H9 (cell line): ENCODE measurements around the gene ENTREP3. TPM values are rescaled to one million over a fixed set of nuclear protein-coding genes. Genes with fewer than 3 reads are reported as not detected.

Experiments
- DNase-seq: peaks from one replicate; pipeline ENCODE4 v3.0.0-alpha.2; 2017
- H2AFZ ChIP-seq: one replicate; pipeline ENCODE4 v1.6.1; 2013; ENCODE audit warnings: mild to moderate bottlenecking, low read length, control low read depth, moderate library complexity
- H2AK5ac ChIP-seq: 2 replicates; pipeline ENCODE4 v1.6.1; 2013; ENCODE audit warnings: low read length, control low read depth, mixed read lengths; ENCODE audit not compliant: insufficient read length
- H2BK120ac ChIP-seq: one replicate; pipeline ENCODE4 v1.6.1; 2013; ENCODE audit warnings: low read depth, mild to moderate bottlenecking, low read length, control low read depth, inconsistent platforms; ENCODE audit not compliant: poor library complexity, severe bottlenecking
- H2BK12ac ChIP-seq: 2 replicates; pipeline ENCODE4 v1.6.1; 2013; ENCODE audit warnings: low read length, control low read depth, mixed read lengths, low read depth; ENCODE audit not compliant: insufficient read length
- H2BK15ac ChIP-seq: 2 replicates; pipeline ENCODE4 v1.6.1; 2013; ENCODE audit warnings: low read depth, low read length, control low read depth
- H2BK20ac ChIP-seq: one replicate; pipeline ENCODE4 v1.6.1; 2013; ENCODE audit warnings: low read depth, mild to moderate bottlenecking, low read length, control low read depth, inconsistent platforms; ENCODE audit not compliant: poor library complexity, severe bottlenecking
- H2BK5ac ChIP-seq: 2 replicates; pipeline ENCODE4 v1.6.1; 2013; ENCODE audit warnings: low read length, control low read depth, mixed read lengths; ENCODE audit not compliant: insufficient read length
- H3K14ac ChIP-seq: 2 replicates; pipeline ENCODE4 v1.6.1; 2013; ENCODE audit warnings: low read length, control low read depth; ENCODE audit not compliant: insufficient read depth
- H3K18ac ChIP-seq: 2 replicates; pipeline ENCODE4 v1.6.1; 2013; ENCODE audit warnings: low read depth, mild to moderate bottlenecking, mixed read lengths, low read length, control low read depth; ENCODE audit not compliant: insufficient read length
- H3K23ac ChIP-seq: 2 replicates; pipeline ENCODE4 v1.6.1; 2013; ENCODE audit warnings: low read length, control low read depth, mixed read lengths, low read depth; ENCODE audit not compliant: insufficient read length
- H3K23me2 ChIP-seq: 2 replicates; pipeline ENCODE4 v1.6.1; 2013; ENCODE audit warnings: low read depth, mild to moderate bottlenecking, mixed read lengths, low read length, control low read depth; ENCODE audit not compliant: insufficient read length, poor library complexity, severe bottlenecking
- H3K27ac ChIP-seq: 2 replicates; pipeline ENCODE4 v1.5.1; 2013; ENCODE audit warnings: low read length, control low read depth, mixed read lengths, low read depth; ENCODE audit not compliant: insufficient read length
- H3K27me3 ChIP-seq: 2 replicates; pipeline ENCODE4 v1.6.1; 2013; ENCODE audit warnings: low read length, control low read depth, inconsistent platforms; ENCODE audit not compliant: insufficient read depth
- H3K4ac ChIP-seq: 2 replicates; pipeline ENCODE4 v1.6.1; 2013; ENCODE audit warnings: low read depth, mild to moderate bottlenecking, control low read depth, inconsistent platforms, low read length, moderate library complexity
- H3K4me1 ChIP-seq: 2 replicates; pipeline ENCODE4 v1.6.1; 2013; ENCODE audit warnings: low read length, control low read depth, inconsistent platforms; ENCODE audit not compliant: insufficient read depth
- H3K4me2 ChIP-seq: 2 replicates; pipeline ENCODE4 v1.6.1; 2013; ENCODE audit warnings: low read length, control low read depth, mixed read lengths; ENCODE audit not compliant: insufficient read length, insufficient read depth
- H3K56ac ChIP-seq: 2 replicates; pipeline ENCODE4 v1.6.1; 2013; ENCODE audit warnings: low read depth, mild to moderate bottlenecking, mixed read lengths, low read length, control low read depth; ENCODE audit not compliant: insufficient read length
- H3K79me1 ChIP-seq: 2 replicates; pipeline ENCODE4 v1.6.1; 2013; ENCODE audit warnings: low read depth, mild to moderate bottlenecking, moderate library complexity, low read length, control low read depth, inconsistent platforms; ENCODE audit not compliant: insufficient read depth, poor library complexity, severe bottlenecking
- H3K79me2 ChIP-seq: 2 replicates; pipeline ENCODE4 v1.6.1; 2013; ENCODE audit warnings: low read length, control low read depth, inconsistent platforms; ENCODE audit not compliant: insufficient read depth
- H3K9ac ChIP-seq: 2 replicates; pipeline ENCODE4 v1.6.1; 2013; ENCODE audit warnings: low read length, control low read depth, mixed read lengths; ENCODE audit not compliant: insufficient read length; ENCODE audit errors: extremely low read depth
- H3K9me3 ChIP-seq: one replicate; pipeline ENCODE4 v1.6.1; 2013; ENCODE audit warnings: low read depth, low read length, inconsistent platforms; ENCODE audit not compliant: control insufficient read depth
- H3T11ph ChIP-seq: one replicate; pipeline ENCODE4 v1.6.1; 2013; ENCODE audit warnings: mild to moderate bottlenecking, low read length, control low read depth, inconsistent platforms
- H4K20me1 ChIP-seq: one replicate; pipeline ENCODE4 v1.6.1; 2013; ENCODE audit not compliant: control insufficient read depth, insufficient read length, insufficient read depth
- H4K5ac ChIP-seq: 2 replicates; pipeline ENCODE4 v1.6.1; 2013; ENCODE audit warnings: low read depth, mild to moderate bottlenecking, mixed read lengths, low read length, control low read depth; ENCODE audit not compliant: insufficient read length
- H4K8ac ChIP-seq: replicated peaks from 2 replicates; pipeline ENCODE4 v1.6.1; 2013; ENCODE audit warnings: low read length, control low read depth, mixed read lengths, low read depth; ENCODE audit not compliant: insufficient read length
- H4K91ac ChIP-seq: 2 replicates; pipeline ENCODE4 v1.6.1; 2013; ENCODE audit warnings: low read depth, mild to moderate bottlenecking, moderate library complexity, mixed read lengths, low read length, control low read depth; ENCODE audit not compliant: insufficient read length
- H3K27ac Mint-ChIP-seq, 3 experiments: 2 replicates in 2 of 3; 3 replicates in 1 of 3; pipeline ENCODE4 v1.8.0; 2020 to 2021; ENCODE audit warnings: mixed read lengths in 3 of 3, mild to moderate bottlenecking in 1 of 3, moderate library complexity in 1 of 3
- H3K27me3 Mint-ChIP-seq: 2 replicates; pipeline ENCODE4 v1.8.0; 2021; ENCODE audit warnings: low read depth, mild to moderate bottlenecking, moderate library complexity, mixed read lengths
- H3K36me3 Mint-ChIP-seq, 3 experiments: 2 replicates in 2 of 3; 3 replicates in 1 of 3; pipeline ENCODE4 v1.8.0; 2020 to 2021; ENCODE audit warnings: low read depth in 3 of 3, mixed read lengths in 3 of 3; ENCODE audit not compliant: insufficient read depth in 1 of 3
- H3K4me1 Mint-ChIP-seq, 2 experiments: 2 replicates each; pipeline ENCODE4 v1.8.0; 2020; ENCODE audit warnings: mixed read lengths in 2 of 2
- H3K4me3 Mint-ChIP-seq, 2 experiments: 2 replicates in 1 of 2; 3 replicates in 1 of 2; pipeline ENCODE4 v1.8.0; 2020 to 2021; ENCODE audit warnings: mild to moderate bottlenecking in 2 of 2, mixed read lengths in 2 of 2, moderate library complexity in 1 of 2
- H3K9me3 Mint-ChIP-seq, 2 experiments: 2 replicates in 1 of 2; 3 replicates in 1 of 2; pipeline ENCODE4 v1.8.0; 2020; ENCODE audit warnings: mild to moderate bottlenecking in 2 of 2, mixed read lengths in 2 of 2, moderate library complexity in 1 of 2
- CTCF ChIP-seq: fragments of 200-600 bp; sonication (generic); conservative IDR thresholded peaks from 3 replicates; pipeline ENCODE4 v1.8.0; 2021; ENCODE audit warnings: antibody characterized with exemption, mild to moderate bottlenecking
- WGBS: extraction: QIAGEN DNeasy Blood & Tissue Kit; methylation state at CpG from one replicate; pipeline ENCODE4 v1.1.7; 2013; ENCODE audit warnings: missing lambda C conversion rate, low lambda C conversion rate, mixed read lengths; ENCODE audit not compliant: insufficient read length; ENCODE audit errors: extremely low coverage; 5-methylcytosine and 5-hydroxymethylcytosine counted together
- total RNA-seq: library from RNA; stranded (reverse); gene quantifications from 2 replicates; pipeline ENCODE4 v1.2.1, GENCODE V29; 2021

ENTREP3 gene
- total RNA-seq, 1 experiment from 2014 or later = 41.0 TPM

GRCh38 chr1:155268630-155269029, 13.3 kb upstream of the ENTREP3 start:
- no peak for DNase-seq
- no CpG with 5 or more reads among the region's 21 CpGs for WGBS
- H2AK5ac ChIP-seq = no peak overlapping the region
- H3K9me3 ChIP-seq = no peaks in the 10 kb centered on the region
- Mint-ChIP-seq H3K27ac (no peak overlapping the region), H3K36me3 (peaks cover 70 to 90% (median 86%) of the 10 kb centered on the region in 3 experiments; a peak in 6 of 7 replicates), H3K4me3 (no peak overlapping the region), H3K4me1 (peaks cover 4 to 15% of the 10 kb centered on the region in 2 experiments), H3K27me3 (no peaks in the 10 kb centered on the region), H3K9me3 (no peaks in the 10 kb centered on the region)
- no peak overlapping the region for H2BK120ac ChIP-seq
- peaks cover 6% of the 10 kb centered on the region for H3K23me2 ChIP-seq
- H3K4me2 ChIP-seq = no peak overlapping the region
- H3K4ac ChIP-seq = no peak overlapping the region
- peaks cover 11% of the 10 kb centered on the region for H3K79me2 ChIP-seq
- H3K4me1 ChIP-seq = peaks cover 4% of the 10 kb centered on the region
- no peak overlapping the region for H3K27ac ChIP-seq
- no peak overlapping the region for H3K14ac ChIP-seq
- H3T11ph ChIP-seq = no peak overlapping the region
- no peak overlapping the region for H4K5ac ChIP-seq
- no peak overlapping the region for H2AFZ ChIP-seq
- no peak overlapping the region for H2BK12ac ChIP-seq
- H2BK15ac ChIP-seq = no peak overlapping the region
- H3K9ac ChIP-seq = no peak overlapping the region
- H4K8ac ChIP-seq = no peak overlapping the region
- H3K27me3 ChIP-seq = no peaks in the 10 kb centered on the region
- H4K20me1 ChIP-seq = no peaks in the 10 kb centered on the region
- H3K56ac ChIP-seq = no peak overlapping the region
- no peak overlapping the region for H2BK20ac ChIP-seq
- H3K23ac ChIP-seq = no peak overlapping the region
- H3K79me1 ChIP-seq = peaks cover 4% of the 10 kb centered on the region
- H4K91ac ChIP-seq = no peak overlapping the region
- no peak for TF ChIP-seq CTCF
- no peak overlapping the region for H3K18ac ChIP-seq
- H2BK5ac ChIP-seq = no peak overlapping the region
